Measurements from ENCODE around the gene MOSMO.

The MOSMO gene

DNA sequence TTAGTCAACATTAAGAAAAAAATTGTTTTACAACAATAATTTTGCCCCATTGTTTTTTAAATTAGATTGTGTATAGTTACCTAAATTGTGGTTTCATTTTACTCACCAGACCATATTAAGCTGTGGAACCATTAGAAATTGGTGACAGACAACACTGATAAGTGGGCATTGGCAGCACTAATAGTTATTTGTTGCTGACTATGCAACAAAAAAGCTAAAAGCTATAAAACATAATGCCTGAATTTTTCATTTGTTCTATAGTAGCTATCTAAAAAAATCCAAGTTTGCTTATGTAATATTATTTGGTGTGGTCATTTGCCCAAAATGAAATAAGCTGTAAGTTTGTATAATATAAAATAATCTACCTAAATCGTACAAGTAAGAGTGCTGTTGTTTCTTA, 70.7 kb downstream of the MOSMO start:
- TF ChIP-seq, protein P1, sequence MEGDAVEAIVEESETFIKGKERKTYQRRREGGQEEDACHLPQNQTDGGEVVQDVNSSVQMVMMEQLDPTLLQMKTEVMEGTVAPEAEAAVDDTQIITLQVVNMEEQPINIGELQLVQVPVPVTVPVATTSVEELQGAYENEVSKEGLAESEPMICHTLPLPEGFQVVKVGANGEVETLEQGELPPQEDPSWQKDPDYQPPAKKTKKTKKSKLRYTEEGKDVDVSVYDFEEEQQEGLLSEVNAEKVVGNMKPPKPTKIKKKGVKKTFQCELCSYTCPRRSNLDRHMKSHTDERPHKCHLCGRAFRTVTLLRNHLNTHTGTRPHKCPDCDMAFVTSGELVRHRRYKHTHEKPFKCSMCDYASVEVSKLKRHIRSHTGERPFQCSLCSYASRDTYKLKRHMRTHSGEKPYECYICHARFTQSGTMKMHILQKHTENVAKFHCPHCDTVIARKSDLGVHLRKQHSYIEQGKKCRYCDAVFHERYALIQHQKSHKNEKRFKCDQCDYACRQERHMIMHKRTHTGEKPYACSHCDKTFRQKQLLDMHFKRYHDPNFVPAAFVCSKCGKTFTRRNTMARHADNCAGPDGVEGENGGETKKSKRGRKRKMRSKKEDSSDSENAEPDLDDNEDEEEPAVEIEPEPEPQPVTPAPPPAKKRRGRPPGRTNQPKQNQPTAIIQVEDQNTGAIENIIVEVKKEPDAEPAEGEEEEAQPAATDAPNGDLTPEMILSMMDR (IDR thresholded peaks at IDR 0.05; ENCODE audit: low read depth, low read length, poor library complexity, severe bottlenecking) = no peak
- TF ChIP-seq EZH2phosphoT487 (IDR thresholded peaks at IDR 0.05; ENCODE audit: borderline replicate concordance, low read length) = no peak
- Histone ChIP-seq H3K4me1 (ENCODE audit: control insufficient read depth, low read length) (peaks cover 11% of the 10 kb centered on the region), H3K4me2 (ENCODE audit: low read length) (no peak overlapping the region), H3K36me3 (ENCODE audit: control insufficient read depth, low read length) (no peaks in the 10 kb centered on the region), H3K27me3 (ENCODE audit: control insufficient read depth, low read length) (no peaks in the 10 kb centered on the region), H3K9me3 (ENCODE audit: control insufficient read depth, insufficient read depth, low read length) (no peaks in the 10 kb centered on the region), H3K4me3 (ENCODE audit: low read length) (no peak overlapping the region), H3F3A (ENCODE audit: control insufficient read depth, insufficient read depth) (no peaks in the 10 kb centered on the region), H4K20me1 (ENCODE audit: control insufficient read depth, insufficient read depth, low read depth, low read length) (peaks cover 2% of the 10 kb centered on the region; the same call in 1 of the 2 replicates), H3K9me2 (replicated peaks; ENCODE audit: control insufficient read depth, low read length) (no peaks in the 10 kb centered on the region), H3K79me2 (ENCODE audit: control insufficient read depth, low read length) (no peaks in the 10 kb centered on the region), H3K27ac (ENCODE audit: low read depth, low read length) (no peak overlapping the region)

DNA sequence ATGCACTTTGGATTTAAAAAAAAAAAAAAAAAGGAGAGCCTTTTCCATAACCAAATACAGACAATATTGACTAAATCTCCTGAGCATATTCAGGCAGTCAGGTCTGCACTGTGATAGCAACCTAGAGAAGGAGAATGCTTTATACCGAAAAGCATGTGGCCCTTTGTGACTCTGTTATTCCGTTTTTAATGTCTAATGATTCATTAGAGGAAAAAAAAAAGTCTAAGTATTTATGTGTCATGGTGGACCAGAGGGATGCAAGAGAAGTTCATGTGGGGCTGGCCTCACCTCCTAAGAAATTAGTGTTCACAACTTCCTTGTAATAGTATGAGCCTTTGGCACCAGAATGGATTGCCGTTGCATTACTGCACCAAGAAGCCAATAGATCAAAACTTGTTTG, 73.1 kb downstream of the MOSMO start:
- Histone ChIP-seq H3K27me3 (ENCODE audit: control insufficient read depth, low read length) (no peaks in the 10 kb centered on the region), H3F3A (ENCODE audit: control insufficient read depth, insufficient read depth) (no peaks in the 10 kb centered on the region), H3K9me2 (replicated peaks; ENCODE audit: control insufficient read depth, low read length) (no peaks in the 10 kb centered on the region), H3K4me2 (ENCODE audit: low read length) (no peak overlapping the region), H3K4me1 (ENCODE audit: control insufficient read depth, low read length) (peaks cover 7% of the 10 kb centered on the region), H4K20me1 (ENCODE audit: control insufficient read depth, insufficient read depth, low read depth, low read length) (peaks cover 2% of the 10 kb centered on the region; the same call in 1 of the 2 replicates), H3K36me3 (ENCODE audit: control insufficient read depth, low read length) (no peaks in the 10 kb centered on the region), H3K9me3 (ENCODE audit: control insufficient read depth, insufficient read depth, low read length) (no peaks in the 10 kb centered on the region), H3K4me3 (ENCODE audit: low read length) (no peak overlapping the region), H3K27ac (ENCODE audit: low read depth, low read length) (no peak overlapping the region), H3K79me2 (ENCODE audit: control insufficient read depth, low read length) (no peaks in the 10 kb centered on the region)
- TF ChIP-seq, protein P1 (IDR thresholded peaks at IDR 0.05; ENCODE audit: low read depth, low read length, poor library complexity, severe bottlenecking) = no peak
- no peak for TF ChIP-seq EZH2phosphoT487 (IDR thresholded peaks at IDR 0.05; ENCODE audit: borderline replicate concordance, low read length)

DNA sequence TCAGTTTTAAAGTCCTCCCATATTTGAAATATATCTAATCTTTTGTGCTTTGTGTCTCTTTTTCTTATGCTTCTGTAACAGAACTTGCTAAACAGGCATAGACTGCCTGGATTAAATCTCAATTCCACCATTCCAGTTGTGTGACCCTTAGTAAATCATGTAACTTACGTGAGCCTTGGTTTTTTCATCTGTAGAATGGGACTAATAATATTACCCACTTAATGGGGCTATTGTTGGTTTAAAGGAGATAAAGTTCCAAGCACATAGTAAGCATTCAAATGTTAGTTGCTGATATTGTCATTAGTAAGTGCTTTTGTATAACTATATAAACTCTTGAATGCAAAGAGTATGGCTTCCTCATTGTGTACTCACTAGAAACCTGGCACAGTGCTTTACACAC, 78.5 kb downstream of the MOSMO start:
- no peaks in the 10 kb centered on the region for H3K36me3 ChIP-seq (ENCODE audit: control insufficient read depth, low read length)
- no peaks in the 10 kb centered on the region for H4K20me1 ChIP-seq (ENCODE audit: control insufficient read depth, insufficient read depth, low read depth, low read length)
- H3K9me3 ChIP-seq (ENCODE audit: control insufficient read depth, insufficient read depth, low read length) = no peaks in the 10 kb centered on the region
- no peak overlapping the region for H3K27ac ChIP-seq (ENCODE audit: low read depth, low read length)
- H3K79me2 ChIP-seq (ENCODE audit: control insufficient read depth, low read length) = no peaks in the 10 kb centered on the region
- TF ChIP-seq EZH2phosphoT487 (IDR thresholded peaks at IDR 0.05; ENCODE audit: borderline replicate concordance, low read length) = no peak
- TF ChIP-seq, protein P1 (IDR thresholded peaks at IDR 0.05; ENCODE audit: low read depth, low read length, poor library complexity, severe bottlenecking) = no peak
- no peaks in the 10 kb centered on the region for H3K9me2 ChIP-seq (replicated peaks; ENCODE audit: control insufficient read depth, low read length)
- no peak overlapping the region for H3K4me3 ChIP-seq (ENCODE audit: low read length)
- no peak overlapping the region for H3K4me2 ChIP-seq (ENCODE audit: low read length)
- no peaks in the 10 kb centered on the region; the same call in 1 of the 2 replicates for H3K27me3 ChIP-seq (ENCODE audit: control insufficient read depth, low read length)
- no peaks in the 10 kb centered on the region for H3K4me1 ChIP-seq (ENCODE audit: control insufficient read depth, low read length)
- H3F3A ChIP-seq (ENCODE audit: control insufficient read depth, insufficient read depth) = no peaks in the 10 kb centered on the region
